GM18873 (cell line): ENCODE data around the gene ZGPAT.
"Not testable (repeated sequence)": the region's sequence is repeated elsewhere in the genome, so short reads cannot be mapped to it uniquely, and the experiment has no call there.

Experiments used
- ATAC-seq: cut with Tn5 transposase; IDR thresholded peaks from one replicate; pipeline ENCODE4 v1.9.1; 2021; ENCODE audit warnings: mild to moderate bottlenecking, moderate library complexity, moderate number of reproducible peaks; ENCODE audit not compliant: unreplicated experiment, low FRiP score

The ZGPAT gene

DNA sequence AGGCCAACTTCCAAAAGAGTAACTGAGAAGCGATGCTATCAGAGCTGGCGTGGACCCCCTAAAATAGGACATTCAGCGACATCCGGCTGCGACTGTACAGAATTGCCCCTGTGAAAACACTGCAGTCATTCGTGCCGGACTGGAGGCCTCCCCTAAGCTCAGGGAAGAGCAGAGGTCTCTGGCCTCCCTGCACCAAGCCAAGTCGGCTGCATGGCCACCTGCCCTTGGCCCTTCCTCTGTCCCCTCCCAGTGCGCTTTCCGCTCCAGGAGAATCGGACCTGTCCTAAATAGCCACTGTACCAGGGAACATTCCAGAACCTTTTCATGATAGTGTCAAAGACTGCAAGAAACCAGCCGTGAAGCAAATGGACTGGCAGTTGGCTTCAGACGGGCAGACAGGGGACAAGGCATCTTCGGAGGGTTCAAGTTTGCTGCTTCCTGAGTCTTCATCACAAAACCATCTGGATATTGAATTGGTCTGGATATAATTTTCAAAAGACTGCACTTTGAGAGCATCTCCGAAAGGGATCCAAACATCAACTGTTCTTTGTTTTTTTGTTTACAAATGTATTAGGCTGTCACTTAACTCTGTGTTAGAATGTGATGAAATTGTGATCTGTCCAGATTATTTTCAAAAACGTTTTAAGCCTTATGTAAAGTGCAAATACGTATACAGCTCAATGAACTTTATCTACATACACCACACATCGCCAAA lies 48.3 kb downstream of the ZGPAT start:
- ATAC-seq = no peak

DNA sequence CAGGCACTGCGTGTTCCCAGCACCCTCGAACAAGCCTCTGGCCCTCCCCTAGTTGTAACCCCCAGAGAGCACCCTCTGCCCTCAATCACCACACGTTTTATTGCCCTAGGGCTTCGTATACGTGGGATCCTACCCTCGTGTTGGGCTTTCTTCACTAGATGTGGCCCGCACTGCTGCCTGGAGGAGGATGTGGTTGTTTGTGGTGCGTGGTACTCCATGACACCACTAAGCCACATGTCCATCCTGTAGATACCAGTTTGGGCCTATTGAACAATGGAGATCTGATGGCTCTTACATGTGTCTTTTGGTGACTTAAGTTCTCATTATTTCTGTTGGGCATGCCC lies 48.8 kb downstream of the ZGPAT start:
- no peak for ATAC-seq

GRCh38 chr20:63758152-63758551 lies 50.3 kb downstream of the ZGPAT start:
- no peak for ATAC-seq

GRCh38 chr20:63759377-63759901 lies 51.6 kb downstream of the ZGPAT start:
- ATAC-seq = no peak

GRCh38 chr20:63765082-63765873 lies 57.4 kb downstream of the ZGPAT start:
- ATAC-seq = no peak

- ATAC-seq = no peak
These were observed 58.1 kb downstream of the ZGPAT start for GRCh38 chr20:63765902-63766301.

DNA sequence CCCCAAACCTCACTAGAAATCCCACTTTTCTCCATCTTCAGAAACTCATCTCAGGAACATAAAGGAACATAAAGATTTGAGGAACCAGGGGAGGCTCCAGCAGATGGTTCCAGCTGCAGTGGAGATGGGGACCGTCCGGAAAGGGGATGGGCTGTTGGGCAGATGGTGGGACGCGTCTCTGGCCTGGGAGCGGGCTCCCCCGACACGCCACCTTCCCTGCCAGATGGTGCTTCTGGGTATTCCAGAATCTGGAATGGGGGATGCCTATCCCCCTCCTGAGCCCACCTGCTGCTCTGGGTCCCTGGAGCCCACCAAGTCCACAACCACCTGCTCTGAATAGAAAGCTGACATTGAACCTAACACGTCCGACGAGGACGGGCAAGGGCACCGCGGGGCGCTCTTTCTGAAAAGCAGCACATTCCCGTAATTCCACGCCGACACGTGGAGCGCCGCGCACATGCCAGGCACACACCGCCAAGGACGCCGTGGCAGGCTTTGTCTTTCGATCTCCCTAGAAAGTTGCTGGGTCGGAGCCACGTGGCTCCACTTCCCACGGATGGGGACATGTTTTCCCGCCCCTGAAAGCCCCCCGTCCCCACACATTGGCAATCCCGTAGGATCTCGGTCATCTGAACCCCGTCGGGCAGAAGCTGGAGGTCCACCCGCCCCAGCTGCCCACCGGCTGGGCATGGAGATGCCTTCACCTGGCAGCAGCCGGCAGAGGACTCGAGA lies 59.0 kb downstream of the ZGPAT start:
- ATAC-seq = no peak

GRCh38 chr20:63767456-63767855 lies 59.6 kb downstream of the ZGPAT start:
- ATAC-seq = no peak

- ATAC-seq = no peak
These were observed 60.0 kb downstream of the ZGPAT start for GRCh38 chr20:63767886-63768285.

GRCh38 chr20:63768591-63769515 lies 61.0 kb downstream of the ZGPAT start:
- no peak for ATAC-seq

GRCh38 chr20:63769891-63770474 lies 62.1 kb downstream of the ZGPAT start:
- ATAC-seq = no peak

DNA sequence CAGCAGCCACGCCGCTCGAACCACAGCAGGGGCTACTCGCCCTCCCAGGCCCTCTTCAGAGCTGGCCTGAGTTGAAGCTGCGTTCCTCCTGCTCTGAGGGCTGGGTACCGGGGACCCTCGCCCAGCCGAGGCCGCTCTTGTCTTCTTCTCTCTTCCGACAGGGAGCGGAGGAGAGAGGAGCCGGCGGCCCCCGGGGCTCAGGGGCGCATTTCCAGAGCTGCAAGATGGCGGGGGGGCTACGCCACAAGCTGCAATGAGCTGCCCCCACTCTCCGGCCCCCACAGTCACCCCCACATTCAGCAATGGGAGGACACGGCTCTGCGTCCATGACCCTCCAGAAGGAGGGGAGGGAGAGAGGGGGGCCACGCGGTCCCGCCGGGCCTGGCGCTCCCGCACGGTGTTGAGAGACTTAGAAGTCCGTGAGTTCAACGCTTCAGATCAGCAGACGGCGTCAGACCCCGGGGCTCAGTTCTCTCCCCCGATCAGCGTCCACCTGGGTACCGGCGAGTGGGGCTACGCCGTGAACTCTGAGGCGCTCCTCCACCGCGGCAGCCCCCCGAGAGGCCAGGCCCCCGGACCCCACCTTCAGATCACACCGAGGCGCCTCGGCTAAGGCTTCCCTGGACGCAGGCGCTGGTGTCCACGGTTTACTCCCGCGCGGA lies 63.3 kb downstream of the ZGPAT start:
- no peak for ATAC-seq

- no peak for ATAC-seq
These were observed 65.1 kb downstream of the ZGPAT start for GRCh38 chr20:63772781-63773518.

DNA sequence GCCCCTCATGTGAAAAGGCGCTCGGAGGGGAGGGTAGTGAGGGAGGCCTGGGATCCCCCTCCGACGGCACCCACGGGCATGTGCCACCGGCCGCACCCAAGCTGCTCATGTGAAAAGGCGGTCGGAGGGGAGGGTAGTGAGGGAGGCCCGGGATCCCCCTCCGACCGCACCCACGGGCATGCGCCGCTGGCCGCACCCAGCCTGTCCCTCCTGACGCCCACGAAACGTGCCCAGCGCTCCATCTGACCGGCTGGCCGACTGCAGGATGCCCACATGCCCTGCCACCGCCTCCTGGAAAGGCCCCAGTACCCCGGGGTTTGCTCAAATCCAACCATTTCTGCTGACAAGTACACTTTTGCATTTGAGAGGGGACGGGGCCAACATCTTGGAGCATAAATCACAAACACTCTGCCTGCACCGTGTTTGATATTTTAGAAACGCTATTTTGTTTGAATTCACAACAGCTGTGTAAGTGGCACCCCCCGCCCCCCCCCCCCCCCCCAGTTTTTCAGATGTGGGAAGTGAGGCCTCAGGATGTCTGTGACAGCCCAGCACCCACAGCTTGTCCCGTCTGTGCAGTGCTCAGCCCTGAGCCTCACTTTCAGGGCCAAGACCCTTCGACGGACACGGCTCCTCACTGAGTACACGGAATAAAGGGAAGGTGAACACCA lies 65.9 kb downstream of the ZGPAT start:
- ATAC-seq = no peak

GRCh38 chr20:63774306-63774705 lies 66.5 kb downstream of the ZGPAT start:
- ATAC-seq = no peak

GRCh38 chr20:63775096-63775978 lies 67.5 kb downstream of the ZGPAT start:
- no peak for ATAC-seq

DNA sequence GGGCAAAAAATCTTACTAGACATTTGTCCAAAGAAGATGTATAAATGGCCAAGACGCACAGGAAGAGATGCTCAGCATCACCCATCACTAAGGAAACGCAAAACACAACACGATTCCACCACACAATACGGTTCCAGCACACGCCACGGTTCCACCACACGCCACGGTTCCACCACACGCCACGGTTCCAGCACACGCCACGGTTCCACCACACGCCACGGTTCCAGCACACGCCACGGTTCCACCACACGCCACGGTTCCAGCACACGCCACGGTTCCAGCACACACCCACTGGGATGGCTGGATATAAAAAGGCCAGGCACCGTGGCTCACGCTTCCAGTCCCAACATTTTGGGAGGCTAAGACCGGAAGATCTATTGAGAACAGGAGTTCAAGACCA lies 69.0 kb downstream of the ZGPAT start:
- not testable (repeated sequence) for ATAC-seq
